Muscle of leg (tissue), 11 donors: ENCODE results near the gene CD22. TPM values are rescaled to one million over a fixed set of nuclear protein-coding genes. Genes with fewer than 3 reads are reported as not detected.

ENCODE experiments used
- DNase-seq: peaks from one replicate; pipeline ENCODE4 v3.0.0; 2013
- H3K27ac ChIP-seq: one replicate; pipeline ENCODE4 v1.5.1; 2013; ENCODE audit warnings: mild to moderate bottlenecking, low read length, control low read depth
- H3K27me3 ChIP-seq: one replicate; pipeline ENCODE4 v1.6.1; 2013; ENCODE audit warnings: low read length; ENCODE audit not compliant: control insufficient read depth, insufficient read depth
- H3K36me3 ChIP-seq: one replicate; pipeline ENCODE4 v1.6.1; 2013; ENCODE audit warnings: low read length; ENCODE audit not compliant: control insufficient read depth, insufficient read depth
- H3K4me1 ChIP-seq: one replicate; pipeline ENCODE4 v1.6.1; 2013; ENCODE audit warnings: low read length; ENCODE audit not compliant: control insufficient read depth, insufficient read depth
- H3K4me3 ChIP-seq: one replicate; pipeline ENCODE4 v1.5.1; 2013; ENCODE audit warnings: low read length, control low read depth
- H3K9me3 ChIP-seq: replicated peaks from 2 replicates; pipeline ENCODE4 v1.6.1; 2013; ENCODE audit warnings: low read depth, low read length; ENCODE audit not compliant: control insufficient read depth
- WGBS: methylation state at CpG from one replicate; pipeline ENCODE4 v1.1.5; 2013; ENCODE audit warnings: missing lambda C conversion rate; ENCODE audit not compliant: insufficient coverage; 5-methylcytosine and 5-hydroxymethylcytosine counted together
- polyA plus RNA-seq, 8 donors: library from polyadenylated mRNA; unstranded; fragments of 120-200 nt; gene quantifications; one replicate each; pipeline versions ENCODE4 v1.2.1 to v1.2.3, GENCODE V29; 2013; ENCODE audit warnings: inconsistent platforms in 1 of 8, low replicate concordance in 1 of 8; ENCODE audit not compliant: insufficient read length in 8 of 8, insufficient read depth in 1 of 8
- total RNA-seq: library from RNA; stranded (reverse); fragments of 120-200 nt; gene quantifications from one replicate; pipeline ENCODE4 v1.2.4, GENCODE V29; 2013

Gene CD22
- total and polyA plus RNA-seq, 9 donors, result 0.55 to 8.9 (median 0.97) TPM

GRCh38 chr19:35288331-35288730 is 40.7 kb upstream of the CD22 start:
- DNase-seq, result no peak
- Histone ChIP-seq H3K27ac (no peak overlapping the region), H3K9me3 (no peaks in the 10 kb centered on the region), H3K36me3 (no peaks in the 10 kb centered on the region), H3K27me3 (peaks cover 9% of the 10 kb centered on the region), H3K4me3 (no peak overlapping the region), H3K4me1 (peaks cover 2% of the 10 kb centered on the region)
- 17% methylated on average over 2 of the region's 2 CpGs for WGBS

- H3K4me3 ChIP-seq, result no peak overlapping the region
- H3K9me3 ChIP-seq, result no peaks in the 10 kb centered on the region
- no peak overlapping the region for H3K27ac ChIP-seq
- H3K4me1 ChIP-seq, result peaks cover 7% of the 10 kb centered on the region
- DNase-seq, result no peak
- H3K36me3 ChIP-seq, result no peaks in the 10 kb centered on the region
- peaks cover 15% of the 10 kb centered on the region for H3K27me3 ChIP-seq
- whole genome bisulfite sequencing, result 68% methylated on average over 4 of the region's 5 CpGs
Observed at GRCh38 chr19:35288906-35289305, 40.1 kb upstream of the CD22 start.

GRCh38 chr19:35290381-35291127 is 38.4 kb upstream of the CD22 start:
- Histone ChIP-seq H3K36me3 (no peaks in the 10 kb centered on the region), H3K9me3 (no peaks in the 10 kb centered on the region), H3K27ac (no peak overlapping the region), H3K4me3 (no peak overlapping the region), H3K27me3 (peaks cover 19% of the 10 kb centered on the region), H3K4me1 (peaks cover 9% of the 10 kb centered on the region)
- 63% methylated on average over 7 of the region's 20 CpGs for WGBS
- no peak for DNase-seq

- H3K4me1 ChIP-seq, result peaks cover 14% of the 10 kb centered on the region
- H3K9me3 ChIP-seq, result no peaks in the 10 kb centered on the region
- DNase-seq, result no peak
- H3K27me3 ChIP-seq, result peaks cover 21% of the 10 kb centered on the region
- no peaks in the 10 kb centered on the region for H3K36me3 ChIP-seq
- WGBS, result no CpG with 5 or more reads among the region's 6 CpGs
- H3K4me3 ChIP-seq, result no peak overlapping the region
- no peak overlapping the region for H3K27ac ChIP-seq
Observed at GRCh38 chr19:35291259-35291658, 37.7 kb upstream of the CD22 start.

- Histone ChIP-seq H3K36me3 (no peaks in the 10 kb centered on the region), H3K27me3 (peaks cover 21% of the 10 kb centered on the region), H3K9me3 (no peaks in the 10 kb centered on the region), H3K4me3 (no peak within 1 kb of the TSS), H3K27ac (no peak within 1 kb of the TSS), H3K4me1 (peaks cover 14% of the 10 kb centered on the region)
- 84% methylated on average over 10 of the region's 12 CpGs for WGBS
- no peak for DNase-seq
Observed at GRCh38 chr19:35291916-35292315, 37.1 kb upstream of the CD22 start, which contains the start of gene MAG. Gene MAG, plus strand, starts transcription at chr19:35292161. Its CDS starts 3,248 bp downstream, at chr19:35295409.

GRCh38 chr19:35292421-35293362 is 36.3 kb upstream of the CD22 start:
- Histone ChIP-seq H3K4me1 (peaks cover 14% of the 10 kb centered on the region), H3K4me3 (no peak overlapping the region), H3K27me3 (peaks cover 21% of the 10 kb centered on the region), H3K9me3 (no peaks in the 10 kb centered on the region), H3K27ac (no peak overlapping the region), H3K36me3 (no peaks in the 10 kb centered on the region)
- no peak for DNase-seq
- WGBS, result 72% methylated on average over 15 of the region's 23 CpGs

- Histone ChIP-seq H3K4me1 (peaks cover 14% of the 10 kb centered on the region), H3K27me3 (peaks cover 21% of the 10 kb centered on the region)
Observed at GRCh38 chr19:35293363-35293739, 35.6 kb upstream of the CD22 start.

GRCh38 chr19:35293808-35294207 is 35.2 kb upstream of the CD22 start:
- no peaks in the 10 kb centered on the region for H3K36me3 ChIP-seq
- no peaks in the 10 kb centered on the region for H3K9me3 ChIP-seq
- no peak for DNase-seq
- no peak overlapping the region for H3K4me3 ChIP-seq
- peaks cover 14% of the 10 kb centered on the region for H3K4me1 ChIP-seq
- 61% methylated on average over 3 of the region's 17 CpGs for WGBS
- peaks cover 21% of the 10 kb centered on the region for H3K27me3 ChIP-seq
- H3K27ac ChIP-seq, result no peak overlapping the region

More at GRCh38 chr19:35293363-35293739, 35.6 kb upstream of the CD22 start:
- Histone ChIP-seq H3K27ac (no peak overlapping the region), H3K4me3 (no peak overlapping the region), H3K9me3 (no peaks in the 10 kb centered on the region), H3K36me3 (no peaks in the 10 kb centered on the region)
- no peak for DNase-seq
- 11% methylated on average over 5 of the region's 7 CpGs for WGBS

- Histone ChIP-seq H3K9me3 (no peaks in the 10 kb centered on the region), H3K27me3 (peaks cover 21% of the 10 kb centered on the region), H3K36me3 (no peaks in the 10 kb centered on the region), H3K4me1 (peaks cover 14% of the 10 kb centered on the region), H3K4me3 (no peak overlapping the region), H3K27ac (no peak overlapping the region)
- 71% methylated on average over 1 of the region's 3 CpGs for WGBS
- DNase-seq, result no peak
Observed at GRCh38 chr19:35294328-35294727, 34.7 kb upstream of the CD22 start.
